GM19463 (cell line): ENCODE data around the gene OR4C16.
A peak's percentile ranks its signal among the peaks of the same experiment; 100 is the strongest.

Experiments used
- ATAC-seq: cut with Tn5 transposase; IDR thresholded peaks from one replicate; pipeline ENCODE4 v1.9.1; 2021; ENCODE audit warnings: mild to moderate bottlenecking, moderate library complexity; ENCODE audit not compliant: unreplicated experiment

The OR4C16 gene

DNA sequence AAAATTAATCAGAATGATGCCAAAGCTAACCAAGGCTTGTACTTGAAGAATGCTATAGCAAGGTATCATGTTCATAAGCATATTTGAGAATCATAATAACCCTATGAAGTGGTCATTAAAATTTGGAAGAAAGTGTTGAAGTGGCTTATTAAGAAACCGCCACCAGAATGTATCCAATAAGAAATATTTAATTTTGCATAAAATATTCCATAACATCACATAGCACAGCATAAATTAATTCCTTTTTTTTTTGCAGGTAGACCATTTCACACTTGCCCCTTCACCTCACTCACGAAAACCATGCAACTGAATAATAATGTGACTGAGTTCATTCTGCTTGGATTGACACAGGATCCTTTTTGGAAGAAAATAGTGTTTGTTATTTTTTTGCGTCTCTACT is at the start of gene OR4C16:
Gene OR4C16, plus strand, starts transcription at position 301 of the 400 bp plus-strand sequence. Its CDS starts 0 bp downstream, at position 301.
- ATAC-seq, result no peak

DNA sequence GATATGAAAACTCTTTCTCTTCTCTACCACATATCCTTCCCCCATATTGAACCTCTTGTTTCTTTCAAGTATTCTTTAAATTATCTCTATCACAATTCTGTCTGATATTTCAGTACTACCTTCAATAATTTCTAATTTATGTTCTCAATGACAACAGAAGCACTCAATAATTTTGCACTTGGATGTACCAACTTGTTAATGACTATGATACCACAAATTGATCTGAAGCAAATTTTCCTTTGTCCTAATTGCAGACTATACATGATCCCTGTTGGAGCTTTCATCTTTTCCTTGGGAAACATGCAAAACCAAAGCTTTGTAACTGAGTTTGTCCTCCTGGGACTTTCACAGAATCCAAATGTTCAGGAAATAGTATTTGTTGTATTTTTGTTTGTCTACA is 17.8 kb upstream of the OR4C16 start, which contains the start of gene OR4C15:
Gene OR4C15, plus strand, starts transcription at position 301 of the 400 bp plus-strand sequence. Its CDS starts 0 bp downstream, at position 301.
- no peak for ATAC-seq

DNA sequence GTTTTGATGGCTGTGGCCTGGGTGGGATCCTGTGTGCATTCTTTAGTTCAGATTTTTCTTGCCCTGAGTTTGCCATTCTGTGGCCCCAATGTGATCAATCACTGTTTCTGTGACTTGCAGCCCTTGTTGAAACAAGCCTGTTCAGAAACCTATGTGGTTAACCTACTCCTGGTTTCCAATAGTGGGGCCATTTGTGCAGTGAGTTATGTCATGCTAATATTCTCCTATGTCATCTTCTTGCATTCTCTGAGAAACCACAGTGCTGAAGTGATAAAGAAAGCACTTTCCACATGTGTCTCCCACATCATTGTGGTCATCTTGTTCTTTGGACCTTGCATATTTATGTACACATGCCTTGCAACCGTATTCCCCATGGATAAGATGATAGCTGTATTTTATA is 620 bp downstream of the OR4C16 start:
- ATAC-seq, result peak; percentile 96

DNA sequence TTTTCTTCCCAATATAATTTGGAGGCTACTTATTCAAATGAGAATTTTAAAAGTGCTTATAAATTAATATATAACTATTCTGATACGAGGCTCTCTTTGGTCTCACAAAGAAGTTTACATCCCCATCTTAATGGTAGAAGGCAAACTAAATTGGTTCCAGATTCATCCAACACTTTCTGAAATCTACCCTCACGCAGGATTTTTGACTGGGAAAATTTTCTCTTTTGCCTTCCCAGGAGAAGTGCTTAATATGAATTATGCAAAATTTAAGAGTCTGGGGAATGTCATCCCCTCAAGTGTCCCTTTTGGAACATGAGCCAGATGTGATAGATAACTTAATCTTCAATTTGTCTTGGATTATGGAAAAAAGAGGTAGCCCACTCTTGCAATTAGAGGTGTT is 35.6 kb downstream of the OR4C16 start, which contains the start of gene OR4C11:
Gene OR4C11, minus strand, starts transcription at position 101 of the 400 bp plus-strand sequence. CDS start 3,272 bp downstream, outside the sequence.
- no peak for ATAC-seq
